ENCODE data around the gene PLCL1.
"Not testable (repeated sequence)": the region's sequence is repeated elsewhere in the genome, so short reads cannot be mapped to it uniquely, and the experiment has no call there.

The PLCL1 gene

GRCh38 chr2:197996583-197996982 is 192.2 kb downstream of the PLCL1 start:
- no peak for DNase-seq (ENCODE audit: low spot score in 2 of 2)

DNA sequence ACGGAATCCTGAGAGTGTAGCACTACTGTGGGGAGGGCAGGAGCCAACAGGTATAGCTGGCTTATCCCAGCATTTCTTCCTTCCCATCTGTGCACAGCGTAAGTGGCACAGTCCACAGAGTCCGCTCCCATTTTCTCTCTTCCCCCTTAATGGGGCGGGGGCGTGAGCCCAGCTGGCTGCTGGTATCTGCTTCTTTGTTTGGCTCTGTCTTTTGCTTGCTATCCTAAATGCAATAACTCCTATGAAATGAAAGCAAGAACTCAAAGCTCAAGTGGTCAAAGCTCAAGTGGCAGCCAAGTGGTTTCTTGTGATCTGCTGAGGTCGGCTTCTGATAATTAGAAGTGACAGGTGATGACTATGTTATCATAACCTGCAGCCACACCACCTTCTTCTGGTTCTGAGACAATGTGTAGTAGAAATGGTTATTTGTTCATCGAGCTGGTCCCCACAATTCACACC is 192.7 kb downstream of the PLCL1 start:
- Mint-ChIP-seq H3K4me1 (no peaks in the 10 kb centered on the region), H3K27ac (ENCODE audit: low read depth) (no peak overlapping the region)

More at GRCh38 chr2:197996583-197996982, 192.2 kb downstream of the PLCL1 start:
- Mint-ChIP-seq H3K9me3 (no peaks in the 10 kb centered on the region), H3K4me1 (no peaks in the 10 kb centered on the region), H3K27ac (ENCODE audit: low read depth) (no peak overlapping the region), H3K36me3 (ENCODE audit: insufficient read depth) (peaks cover 2% of the 10 kb centered on the region), H3K4me3 (no peak overlapping the region), H3K27me3 (no peaks in the 10 kb centered on the region)
- no peak for ATAC-seq (replicated peaks; ENCODE audit: extremely low read depth, poor library complexity, severe bottlenecking)

DNA sequence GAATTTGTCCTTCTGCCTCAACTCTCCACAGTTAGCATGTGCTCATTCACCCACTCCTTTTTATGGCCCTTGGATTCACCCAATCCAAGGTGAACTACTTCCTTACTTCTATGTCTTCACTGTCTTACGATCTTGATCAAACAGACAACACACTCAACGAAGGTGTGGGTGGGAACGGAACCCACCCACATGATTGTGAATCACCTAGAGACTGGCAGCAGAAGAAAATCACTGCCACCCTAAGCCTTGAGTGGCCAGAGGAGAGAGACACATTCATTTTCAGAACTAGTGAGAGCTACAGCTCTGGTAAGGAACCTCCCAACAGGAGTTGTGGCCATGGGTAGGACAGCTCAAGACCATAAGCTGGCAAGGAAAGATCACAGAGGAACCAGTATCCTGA is 194.3 kb downstream of the PLCL1 start:
- ATAC-seq (replicated peaks; ENCODE audit: extremely low read depth, poor library complexity, severe bottlenecking) (no peak), DNase-seq (ENCODE audit: low spot score in 2 of 2) (no peak)
- H3K27ac Mint-ChIP-seq (ENCODE audit: low read depth) = no peak overlapping the region
- H3K27me3 Mint-ChIP-seq = no peaks in the 10 kb centered on the region
- H3K36me3 Mint-ChIP-seq (ENCODE audit: insufficient read depth) = peaks cover 3% of the 10 kb centered on the region
- H3K9me3 Mint-ChIP-seq = no peaks in the 10 kb centered on the region
- H3K4me3 Mint-ChIP-seq = no peak overlapping the region
- no peaks in the 10 kb centered on the region for H3K4me1 Mint-ChIP-seq

More for the DNA sequence above, 192.7 kb downstream of the PLCL1 start:
- no peak overlapping the region for H3K4me3 Mint-ChIP-seq
- ATAC-seq (replicated peaks; ENCODE audit: extremely low read depth, poor library complexity, severe bottlenecking) (no peak), DNase-seq (ENCODE audit: low spot score in 2 of 2) (no peak)
- no peaks in the 10 kb centered on the region for H3K9me3 Mint-ChIP-seq
- H3K36me3 Mint-ChIP-seq (ENCODE audit: insufficient read depth) = peaks cover 3% of the 10 kb centered on the region
- no peaks in the 10 kb centered on the region for H3K27me3 Mint-ChIP-seq

GRCh38 chr2:198000417-198000816 is 196.0 kb downstream of the PLCL1 start:
- Mint-ChIP-seq H3K9me3 (no peaks in the 10 kb centered on the region), H3K36me3 (ENCODE audit: insufficient read depth) (peaks cover 4% of the 10 kb centered on the region), H3K27me3 (no peaks in the 10 kb centered on the region), H3K4me1 (peaks cover 2% of the 10 kb centered on the region), H3K4me3 (no peak overlapping the region), H3K27ac (ENCODE audit: low read depth) (no peak overlapping the region)
- no peak for DNase-seq (ENCODE audit: low spot score in 2 of 2)
- no peak for ATAC-seq (replicated peaks; ENCODE audit: extremely low read depth, poor library complexity, severe bottlenecking)

GRCh38 chr2:198004173-198004572 is 199.8 kb downstream of the PLCL1 start:
- Mint-ChIP-seq H3K27me3 (no peaks in the 10 kb centered on the region), H3K36me3 (ENCODE audit: insufficient read depth) (peaks cover 6% of the 10 kb centered on the region), H3K9me3 (peaks cover 10% of the 10 kb centered on the region), H3K4me3 (no peak overlapping the region), H3K27ac (ENCODE audit: low read depth) (no peak overlapping the region), H3K4me1 (peaks cover 5% of the 10 kb centered on the region)
- DNase-seq (ENCODE audit: low spot score in 2 of 2) (no peak), ATAC-seq (replicated peaks; ENCODE audit: extremely low read depth, poor library complexity, severe bottlenecking) (no peak)

GRCh38 chr2:198004921-198005829 is 200.8 kb downstream of the PLCL1 start:
- H3K36me3 Mint-ChIP-seq (ENCODE audit: insufficient read depth) = peaks cover 6% of the 10 kb centered on the region
- peaks cover 10% of the 10 kb centered on the region for H3K9me3 Mint-ChIP-seq
- H3K4me3 Mint-ChIP-seq = peak overlapping the region; percentile 33
- no peak for DNase-seq (ENCODE audit: low spot score in 2 of 2)
- peaks cover 5% of the 10 kb centered on the region for H3K4me1 Mint-ChIP-seq
- no peaks in the 10 kb centered on the region for H3K27me3 Mint-ChIP-seq
- H3K27ac Mint-ChIP-seq (ENCODE audit: low read depth) = no peak overlapping the region
- ATAC-seq (replicated peaks; ENCODE audit: extremely low read depth, poor library complexity, severe bottlenecking) = no peak

GRCh38 chr2:198006733-198007132 is 202.3 kb downstream of the PLCL1 start:
- H3K4me3 Mint-ChIP-seq = no peak overlapping the region
- H3K27ac Mint-ChIP-seq (ENCODE audit: low read depth) = no peak overlapping the region
- H3K36me3 Mint-ChIP-seq (ENCODE audit: insufficient read depth) = peaks cover 3% of the 10 kb centered on the region
- H3K27me3 Mint-ChIP-seq = no peaks in the 10 kb centered on the region
- ATAC-seq (replicated peaks; ENCODE audit: extremely low read depth, poor library complexity, severe bottlenecking) (no peak), DNase-seq (ENCODE audit: low spot score in 2 of 2) (no peak)
- peaks cover 10% of the 10 kb centered on the region for H3K9me3 Mint-ChIP-seq
- H3K4me1 Mint-ChIP-seq = peaks cover 5% of the 10 kb centered on the region

DNA sequence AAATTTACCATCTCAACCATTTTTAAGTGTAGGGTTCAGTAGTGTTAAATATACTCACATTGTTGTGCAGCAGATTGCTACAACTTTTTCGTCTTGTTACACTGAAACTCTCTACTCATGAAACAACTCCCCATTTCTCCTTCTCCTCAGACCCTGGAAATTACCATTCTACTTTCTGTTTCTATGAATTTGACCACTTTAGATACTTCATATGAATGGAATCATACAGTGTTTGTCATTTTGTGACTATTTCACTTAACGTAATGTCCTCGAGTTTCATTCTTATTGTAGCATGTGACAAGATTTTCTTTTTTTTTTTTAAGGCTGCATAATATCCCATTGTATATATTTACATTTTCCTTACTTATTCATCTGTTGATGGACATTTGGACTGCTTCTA is 203.8 kb downstream of the PLCL1 start:
- Mint-ChIP-seq H3K27me3 (no peaks in the 10 kb centered on the region), H3K9me3 (peaks cover 10% of the 10 kb centered on the region), H3K4me1 (peaks cover 5% of the 10 kb centered on the region), H3K4me3 (no peak overlapping the region), H3K36me3 (ENCODE audit: insufficient read depth) (peaks cover 3% of the 10 kb centered on the region), H3K27ac (ENCODE audit: low read depth) (no peak overlapping the region)
- no peak for DNase-seq (ENCODE audit: low spot score in 2 of 2)
- no peak for ATAC-seq (replicated peaks; ENCODE audit: extremely low read depth, poor library complexity, severe bottlenecking)

DNA sequence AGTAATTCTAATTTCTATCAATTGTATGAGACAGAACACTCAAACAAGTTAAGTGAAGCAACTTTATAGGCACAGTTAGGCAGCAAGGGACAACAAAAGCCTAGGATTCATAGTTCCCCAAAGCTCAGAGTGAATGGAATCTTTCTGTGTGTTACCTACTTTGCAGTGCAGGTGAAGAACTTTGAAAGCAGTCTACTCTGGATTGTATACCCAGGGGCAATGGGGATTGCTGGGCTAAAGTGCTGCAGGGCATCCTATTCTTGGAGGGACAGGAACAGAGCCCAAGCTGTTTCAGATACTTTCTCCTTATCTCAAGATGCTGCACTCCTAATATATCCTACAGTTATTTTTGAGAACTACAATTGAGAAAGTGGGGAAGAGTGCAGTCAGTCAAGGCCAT is 207.6 kb downstream of the PLCL1 start:
- no peaks in the 10 kb centered on the region for H3K27me3 Mint-ChIP-seq
- H3K9me3 Mint-ChIP-seq = peaks cover 10% of the 10 kb centered on the region
- DNase-seq (ENCODE audit: low spot score in 2 of 2) (no peak), ATAC-seq (replicated peaks; ENCODE audit: extremely low read depth, poor library complexity, severe bottlenecking) (no peak)
- H3K36me3 Mint-ChIP-seq (ENCODE audit: insufficient read depth) = no peaks in the 10 kb centered on the region
- no peak overlapping the region for H3K4me3 Mint-ChIP-seq
- H3K27ac Mint-ChIP-seq (ENCODE audit: low read depth) = no peak overlapping the region
- no peaks in the 10 kb centered on the region for H3K4me1 Mint-ChIP-seq

- Mint-ChIP-seq H3K36me3 (ENCODE audit: insufficient read depth) (peaks cover 1% of the 10 kb centered on the region), H3K27ac (ENCODE audit: low read depth) (no peak overlapping the region), H3K27me3 (no peaks in the 10 kb centered on the region), H3K4me3 (no peak overlapping the region), H3K9me3 (peaks cover 4% of the 10 kb centered on the region), H3K4me1 (no peaks in the 10 kb centered on the region)
- no peak for DNase-seq (ENCODE audit: low spot score in 2 of 2)
- ATAC-seq (replicated peaks; ENCODE audit: extremely low read depth, poor library complexity, severe bottlenecking) = no peak
These were observed 211.8 kb downstream of the PLCL1 start for GRCh38 chr2:198016243-198016642.

- Mint-ChIP-seq H3K4me3 (no peak overlapping the region), H3K27ac (ENCODE audit: low read depth) (no peak overlapping the region), H3K4me1 (no peaks in the 10 kb centered on the region), H3K36me3 (ENCODE audit: insufficient read depth) (peaks cover 1% of the 10 kb centered on the region), H3K27me3 (no peaks in the 10 kb centered on the region), H3K9me3 (peaks cover 6% of the 10 kb centered on the region)
- ATAC-seq (replicated peaks; ENCODE audit: extremely low read depth, poor library complexity, severe bottlenecking) = no peak
- no peak for DNase-seq (ENCODE audit: low spot score in 2 of 2)
These were observed 212.7 kb downstream of the PLCL1 start for GRCh38 chr2:198017068-198017467.

GRCh38 chr2:198028955-198029354 is 224.6 kb downstream of the PLCL1 start:
- no peaks in the 10 kb centered on the region for H3K27me3 Mint-ChIP-seq
- no peaks in the 10 kb centered on the region for H3K36me3 Mint-ChIP-seq (ENCODE audit: insufficient read depth)
- H3K9me3 Mint-ChIP-seq = no peaks in the 10 kb centered on the region
- no peaks in the 10 kb centered on the region for H3K4me1 Mint-ChIP-seq
- ATAC-seq (replicated peaks; ENCODE audit: extremely low read depth, poor library complexity, severe bottlenecking) = no peak
- H3K27ac Mint-ChIP-seq (ENCODE audit: low read depth) = no peak overlapping the region
- no peak overlapping the region for H3K4me3 Mint-ChIP-seq
- DNase-seq (ENCODE audit: low spot score in 2 of 2) = no peak

GRCh38 chr2:198029576-198029975 is 225.2 kb downstream of the PLCL1 start:
- not testable (repeated sequence) for DNase-seq (ENCODE audit: low spot score in 2 of 2); H3K9me3 Mint-ChIP-seq; ATAC-seq (replicated peaks; ENCODE audit: extremely low read depth, poor library complexity, severe bottlenecking); H3K27me3 Mint-ChIP-seq; H3K36me3 Mint-ChIP-seq (ENCODE audit: insufficient read depth); H3K4me3 Mint-ChIP-seq; H3K27ac Mint-ChIP-seq (ENCODE audit: low read depth); H3K4me1 Mint-ChIP-seq
